VCaP (cell line): ENCODE data around the gene SLC4A7.
A peak's percentile ranks its signal among the peaks of the same experiment; 100 is the strongest.

Experiments used
- H3K27ac ChIP-seq: fragments of 450-650 bp; 2 replicates; pipeline ENCODE4 v1.5.1; 2017
- TF ChIP-seq, protein P1 (sequence below): fragments of 450-650 bp; conservative IDR thresholded peaks from 2 replicates; pipeline ENCODE4 v1.5.1; 2017; ENCODE audit warnings: mild to moderate bottlenecking, moderate library complexity

The SLC4A7 gene

DNA sequence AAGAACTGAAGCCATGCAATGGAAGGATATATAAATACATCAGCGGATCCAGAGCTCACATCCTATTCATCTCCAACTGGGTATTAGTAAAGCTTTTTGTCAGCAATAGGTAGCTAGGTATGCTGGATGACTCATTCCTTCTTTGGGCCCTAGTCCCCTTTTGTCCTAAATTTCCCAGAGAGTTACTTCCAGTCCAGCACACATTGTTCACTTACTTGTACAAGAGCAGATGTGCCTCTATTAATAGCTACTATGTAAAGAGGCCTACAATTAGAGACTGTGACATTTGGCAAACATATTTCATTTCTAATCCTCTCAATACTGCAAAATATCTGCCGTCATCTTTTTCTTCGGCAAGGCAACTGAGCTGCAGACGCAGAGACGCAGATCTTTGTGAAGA, 1.7 kb upstream of the SLC4A7 start:
- TF ChIP-seq, protein P1, sequence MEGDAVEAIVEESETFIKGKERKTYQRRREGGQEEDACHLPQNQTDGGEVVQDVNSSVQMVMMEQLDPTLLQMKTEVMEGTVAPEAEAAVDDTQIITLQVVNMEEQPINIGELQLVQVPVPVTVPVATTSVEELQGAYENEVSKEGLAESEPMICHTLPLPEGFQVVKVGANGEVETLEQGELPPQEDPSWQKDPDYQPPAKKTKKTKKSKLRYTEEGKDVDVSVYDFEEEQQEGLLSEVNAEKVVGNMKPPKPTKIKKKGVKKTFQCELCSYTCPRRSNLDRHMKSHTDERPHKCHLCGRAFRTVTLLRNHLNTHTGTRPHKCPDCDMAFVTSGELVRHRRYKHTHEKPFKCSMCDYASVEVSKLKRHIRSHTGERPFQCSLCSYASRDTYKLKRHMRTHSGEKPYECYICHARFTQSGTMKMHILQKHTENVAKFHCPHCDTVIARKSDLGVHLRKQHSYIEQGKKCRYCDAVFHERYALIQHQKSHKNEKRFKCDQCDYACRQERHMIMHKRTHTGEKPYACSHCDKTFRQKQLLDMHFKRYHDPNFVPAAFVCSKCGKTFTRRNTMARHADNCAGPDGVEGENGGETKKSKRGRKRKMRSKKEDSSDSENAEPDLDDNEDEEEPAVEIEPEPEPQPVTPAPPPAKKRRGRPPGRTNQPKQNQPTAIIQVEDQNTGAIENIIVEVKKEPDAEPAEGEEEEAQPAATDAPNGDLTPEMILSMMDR: no peak
- no peak overlapping the region for H3K27ac ChIP-seq

DNA sequence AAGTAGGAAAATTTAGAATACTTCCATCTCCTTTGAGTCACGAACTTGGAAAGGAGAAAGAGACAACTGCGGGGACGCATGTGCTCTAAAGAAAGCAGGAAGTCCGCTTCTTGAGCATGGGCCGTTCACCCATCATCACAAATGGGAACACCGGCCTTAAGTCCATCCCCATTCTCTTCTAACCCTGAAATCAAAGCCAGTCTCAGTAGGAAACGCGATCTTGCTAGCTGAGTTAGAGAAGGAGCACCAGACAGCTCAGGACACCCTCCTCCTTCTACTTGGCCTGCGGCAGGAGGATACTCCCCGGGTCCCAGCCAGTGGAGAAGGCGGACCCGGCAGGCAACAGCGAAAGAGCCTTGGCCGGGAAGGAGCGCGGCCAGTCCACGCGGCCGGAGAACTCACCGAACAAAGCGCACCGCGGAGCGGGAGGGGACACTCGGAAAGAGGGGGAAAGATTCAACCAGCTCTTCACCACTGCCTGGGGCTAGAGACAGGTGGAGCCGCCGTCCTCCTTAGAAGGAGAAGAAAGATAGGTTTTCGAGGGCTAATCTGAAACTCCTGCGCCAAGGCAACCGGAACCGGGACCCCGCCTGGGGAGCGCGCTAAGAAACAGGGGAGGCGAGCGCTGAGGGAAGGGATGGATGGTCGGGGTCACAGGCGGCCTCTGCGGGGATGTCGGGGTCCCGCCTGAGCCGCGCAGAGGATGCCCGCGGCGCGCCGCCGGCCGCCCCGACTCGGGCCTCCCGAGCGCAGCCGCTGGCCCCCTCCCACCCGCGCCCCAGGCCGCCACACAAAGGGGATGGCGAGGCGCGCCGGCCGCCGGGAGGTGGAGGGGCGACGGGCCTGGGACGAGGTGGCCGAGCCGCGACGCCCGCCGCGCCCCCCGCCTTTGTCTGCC, 818 bp downstream of the SLC4A7 start:
- peak overlapping the region; percentile 91 for H3K27ac ChIP-seq
- TF ChIP-seq, protein P1: no peak

DNA sequence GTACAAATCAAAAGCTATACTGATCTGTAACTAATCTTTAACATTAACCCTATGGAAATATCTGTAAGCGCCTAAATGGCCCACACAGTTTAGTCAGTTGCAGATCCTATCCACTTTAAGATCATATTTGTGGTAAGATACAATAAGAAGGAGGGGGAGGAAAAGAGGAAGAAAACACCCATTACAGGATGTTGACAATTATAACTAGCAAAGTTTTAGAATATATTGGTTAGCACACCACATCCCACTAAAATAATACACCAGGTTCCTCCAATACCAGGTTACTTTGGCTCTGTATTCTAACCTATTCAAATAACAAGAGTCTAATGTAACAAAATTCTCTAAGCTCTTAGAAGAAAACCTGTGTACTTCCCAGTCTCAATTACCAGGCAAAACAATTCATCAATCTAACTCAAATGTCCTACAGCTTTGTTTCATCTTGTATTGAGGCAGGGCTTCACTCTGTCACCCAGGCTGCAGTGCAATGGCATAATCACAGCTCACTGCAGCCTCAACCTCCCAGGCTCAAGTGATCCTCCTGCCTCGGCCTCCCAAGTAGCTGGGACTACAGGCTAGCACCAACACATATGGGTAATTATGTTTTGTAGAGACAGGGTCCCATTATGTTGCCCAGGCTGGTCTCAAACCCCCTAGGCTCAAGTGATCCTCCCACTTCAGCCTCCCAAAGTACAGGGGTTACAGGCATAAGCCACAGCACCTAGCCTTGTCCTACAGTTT, 4.2 kb downstream of the SLC4A7 start:
- TF ChIP-seq, protein P1: no peak
- no peak overlapping the region for H3K27ac ChIP-seq

DNA sequence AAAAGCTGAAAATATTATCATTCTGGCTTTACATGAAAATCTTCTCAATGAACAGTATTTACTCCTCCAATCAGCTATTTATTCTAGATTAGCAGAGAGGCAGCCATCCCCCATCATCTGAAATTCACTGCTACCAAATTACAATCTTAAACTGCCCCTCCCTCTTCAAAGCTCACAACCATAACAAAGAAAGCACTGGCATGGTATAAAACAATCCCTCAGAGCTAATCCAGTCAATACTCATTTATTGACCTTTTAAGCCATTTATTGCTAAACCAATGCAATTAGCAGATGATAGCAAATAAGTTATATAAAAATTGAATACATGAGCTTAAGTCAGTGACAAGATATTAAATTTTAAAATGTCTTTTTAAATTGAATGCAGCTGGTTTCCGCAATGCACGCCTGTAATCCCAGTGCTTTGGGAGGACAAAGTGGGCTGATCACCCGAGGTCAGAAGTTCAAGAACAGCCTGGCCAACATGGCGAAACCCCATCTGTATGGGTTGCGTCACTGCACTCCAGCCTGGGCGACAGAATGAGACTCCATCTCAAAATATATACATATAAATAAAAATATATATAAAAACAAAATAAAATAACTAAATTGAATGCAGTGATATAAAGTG, 12.1 kb downstream of the SLC4A7 start:
- no peak overlapping the region for H3K27ac ChIP-seq
- TF ChIP-seq, protein P1: no peak

DNA sequence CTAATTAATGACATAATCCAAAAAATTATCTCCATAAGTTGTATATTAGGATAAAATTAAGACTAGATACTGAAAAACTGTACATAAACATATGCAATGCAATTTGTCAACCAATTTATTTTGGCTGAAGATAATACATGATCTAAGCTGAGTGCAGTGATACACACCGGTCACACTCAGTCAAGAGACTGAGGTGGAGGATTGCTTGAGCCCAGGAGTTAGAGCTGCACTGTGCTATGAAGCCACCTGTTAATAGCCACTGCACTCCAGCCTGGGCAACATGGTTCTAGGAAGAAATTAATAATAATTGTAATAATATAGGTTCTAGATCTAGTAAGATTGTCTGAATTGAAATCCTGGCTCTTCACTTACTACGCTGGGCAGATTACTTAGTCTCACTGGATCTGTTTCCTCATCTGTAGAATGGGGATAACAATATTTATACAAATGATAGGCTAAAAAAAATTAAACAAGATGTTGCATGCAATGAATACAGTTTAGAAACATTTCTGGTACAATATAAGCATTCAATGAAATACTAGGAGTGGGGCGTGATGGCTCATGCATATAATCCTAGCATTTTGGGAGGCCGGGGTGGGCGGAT, 15.8 kb downstream of the SLC4A7 start:
- no peak overlapping the region for H3K27ac ChIP-seq
- TF ChIP-seq, protein P1: no peak

DNA sequence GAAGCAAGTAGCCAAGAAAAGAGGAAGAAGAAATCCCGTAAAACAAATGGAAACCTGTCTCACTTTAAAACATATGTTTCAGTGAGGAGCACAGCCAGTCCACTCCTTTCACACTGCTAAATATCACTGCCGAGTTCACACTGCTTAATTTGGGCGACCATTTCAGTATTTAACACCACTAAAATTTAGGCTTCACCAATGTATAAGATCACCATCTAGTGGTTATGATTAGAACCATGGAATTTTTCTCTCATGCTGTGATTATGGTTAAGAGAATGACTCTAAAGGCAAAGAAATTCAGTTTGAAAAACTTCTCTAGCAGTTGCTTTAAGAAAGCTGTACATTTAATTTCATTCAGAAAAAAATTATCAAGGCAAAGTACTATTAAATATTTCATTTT, 16.6 kb downstream of the SLC4A7 start:
- TF ChIP-seq, protein P1: peak; percentile 84
- H3K27ac ChIP-seq: no peak overlapping the region

DNA sequence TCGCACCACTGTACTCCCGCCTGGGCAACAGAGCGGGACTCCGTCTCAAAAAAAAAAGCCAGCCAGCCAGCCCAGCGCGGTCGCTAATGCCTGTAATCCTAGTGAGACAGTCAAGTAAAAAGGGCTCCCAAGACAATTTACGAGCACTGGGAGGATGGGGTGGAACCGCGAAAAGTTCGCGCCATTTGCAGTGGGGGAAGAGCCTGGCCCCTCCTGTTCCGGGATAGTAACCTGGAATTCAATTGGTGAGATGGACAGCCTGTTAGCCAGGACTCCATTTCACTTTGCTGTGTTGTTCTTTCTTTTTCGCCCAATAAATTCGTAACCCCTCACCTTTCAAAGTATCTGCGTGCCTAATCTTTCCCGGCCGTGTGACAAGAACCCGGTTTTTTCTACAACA, 19.5 kb downstream of the SLC4A7 start:
- no peak overlapping the region for H3K27ac ChIP-seq
- TF ChIP-seq, protein P1: no peak
